GM12892 (cell line): ENCODE measurements around the gene RAB3GAP1.

Experiments used
- POLR2A ChIP-seq: IDR thresholded peaks from 2 replicates; pipeline ENCODE4 v1.6.1; 2011; ENCODE audit warnings: low read depth, low read length, control low read depth
- POLR2AphosphoS5 ChIP-seq: IDR thresholded peaks from 2 replicates; pipeline ENCODE4 v1.6.1; 2011; ENCODE audit warnings: low read depth, low read length, control low read depth
- TAF1 ChIP-seq: IDR thresholded peaks from 2 replicates; pipeline ENCODE4 v1.6.1; 2011; ENCODE audit warnings: low read depth, mild to moderate bottlenecking, control low read depth, low read length, borderline replicate concordance

GRCh38 chr2:135056790-135057189 is 4.7 kb downstream of the RAB3GAP1 start:
- TF ChIP-seq POLR2AphosphoS5 (no peak), TAF1 (no peak), POLR2A (no peak)
